Sigmoid colon (tissue), 4 donors: ENCODE results near the gene ZNF365.

Experiments used
- CTCF ChIP-seq, 4 experiments: fragments of 450-650 bp in 3 of 4; fragments of 200-600 bp in 1 of 4; IDR thresholded peaks; one replicate each; pipeline ENCODE4 v1.5.1; 2016 to 2019; ENCODE audit warnings: antibody characterized with exemption in 4 of 4, mild to moderate bottlenecking in 3 of 4, moderate library complexity in 2 of 4
- EP300 ChIP-seq, 4 donors: sonication (generic); formaldehyde crosslinking; IDR thresholded peaks; one replicate each; pipeline ENCODE4 v1.6.1; 2017; ENCODE audit warnings: antibody characterized with exemption in 4 of 4
- POLR2AphosphoS5 ChIP-seq, 4 donors: sonication (generic); formaldehyde crosslinking; IDR thresholded peaks; one replicate each; pipeline ENCODE4 v1.6.1; 2017; ENCODE audit warnings: antibody characterized with exemption in 4 of 4

- no peak for TF ChIP-seq CTCF (IDR thresholded peaks at IDR 0.05)
- no peak for TF ChIP-seq POLR2AphosphoS5 (IDR thresholded peaks at IDR 0.05)
- no peak for TF ChIP-seq EP300 (IDR thresholded peaks at IDR 0.05)
Measured at GRCh38 chr10:62327885-62328284, 46.3 kb upstream of the ZNF365 start.
